BE2C (cell line): Measurements from ENCODE around the gene SERTAD2.

Experiments used
- DNase-seq: peaks from one replicate; pipeline ENCODE4 v3.0.0-alpha.2; 2020
- H3K27me3 ChIP-seq: fragments of 250-450 bp; sonication (Bioruptor Pico); 2 replicates; pipeline ENCODE4 v1.5.1; 2020; ENCODE audit warnings: mild to moderate bottlenecking
- H3K36me3 ChIP-seq: fragments of 250-450 bp; sonication (Bioruptor Pico); 2 replicates; pipeline ENCODE4 v1.5.1; 2020; ENCODE audit warnings: mild to moderate bottlenecking
- H3K4me1 ChIP-seq: fragments of 250-450 bp; sonication (Bioruptor Pico); 2 replicates; pipeline ENCODE4 v1.5.1; 2020
- H3K4me3 ChIP-seq: 2 replicates; pipeline ENCODE4 v1.5.1; 2011; ENCODE audit warnings: low read depth, low read length
- H3K9me3 ChIP-seq: fragments of 250-450 bp; sonication (Bioruptor Pico); 2 replicates; pipeline ENCODE4 v1.5.1; 2020
- CTCF ChIP-seq: IDR thresholded peaks from 2 replicates; pipeline ENCODE4 v1.5.1; 2012; ENCODE audit warnings: mild to moderate bottlenecking, low read depth, low read length

Gene SERTAD2

DNA sequence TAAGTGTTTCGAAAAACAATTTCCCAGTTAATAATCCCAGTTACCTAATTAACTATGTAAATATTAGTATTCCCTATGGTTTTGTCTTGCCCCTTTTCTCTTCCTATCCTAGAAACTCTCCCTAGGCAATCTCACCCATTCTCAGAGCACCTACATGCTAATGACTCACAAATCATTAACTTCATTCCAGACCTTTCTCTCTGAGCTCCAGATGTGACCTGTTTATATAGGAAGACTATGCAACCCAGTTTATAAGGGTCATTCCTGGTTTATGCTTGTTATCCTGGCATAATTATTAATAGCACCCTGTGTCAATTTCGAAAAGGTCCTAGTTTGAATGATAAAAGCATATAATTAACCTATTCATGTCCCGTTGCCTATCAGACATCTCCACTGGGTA lies 14.8 kb upstream of the SERTAD2 start:
- H3K9me3 ChIP-seq: no peaks in the 10 kb centered on the region
- H3K27me3 ChIP-seq: no peaks in the 10 kb centered on the region
- TF ChIP-seq CTCF: no peak
- no peaks in the 10 kb centered on the region for H3K36me3 ChIP-seq
- DNase-seq: no peak
- H3K4me1 ChIP-seq: no peaks in the 10 kb centered on the region
- no peak overlapping the region for H3K4me3 ChIP-seq

- Histone ChIP-seq H3K27me3 (no peaks in the 10 kb centered on the region), H3K36me3 (no peaks in the 10 kb centered on the region), H3K4me3 (no peak overlapping the region), H3K4me1 (no peaks in the 10 kb centered on the region), H3K9me3 (no peaks in the 10 kb centered on the region)
- DNase-seq: no peak
- TF ChIP-seq CTCF: no peak
Measured at GRCh38 chr2:64667535-64667934, 13.8 kb upstream of the SERTAD2 start.

GRCh38 chr2:64666810-64667438 lies 13.2 kb upstream of the SERTAD2 start:
- Histone ChIP-seq H3K9me3 (no peaks in the 10 kb centered on the region), H3K4me3 (no peak overlapping the region), H3K4me1 (no peaks in the 10 kb centered on the region), H3K27me3 (no peaks in the 10 kb centered on the region), H3K36me3 (no peaks in the 10 kb centered on the region)
- no peak for DNase-seq
- no peak for TF ChIP-seq CTCF

- Histone ChIP-seq H3K36me3 (no peaks in the 10 kb centered on the region), H3K27me3 (no peaks in the 10 kb centered on the region), H3K9me3 (no peaks in the 10 kb centered on the region), H3K4me3 (no peak overlapping the region), H3K4me1 (no peaks in the 10 kb centered on the region)
- DNase-seq: no peak
- TF ChIP-seq CTCF: no peak
Measured at GRCh38 chr2:64665709-64666108, 12.0 kb upstream of the SERTAD2 start.

DNA sequence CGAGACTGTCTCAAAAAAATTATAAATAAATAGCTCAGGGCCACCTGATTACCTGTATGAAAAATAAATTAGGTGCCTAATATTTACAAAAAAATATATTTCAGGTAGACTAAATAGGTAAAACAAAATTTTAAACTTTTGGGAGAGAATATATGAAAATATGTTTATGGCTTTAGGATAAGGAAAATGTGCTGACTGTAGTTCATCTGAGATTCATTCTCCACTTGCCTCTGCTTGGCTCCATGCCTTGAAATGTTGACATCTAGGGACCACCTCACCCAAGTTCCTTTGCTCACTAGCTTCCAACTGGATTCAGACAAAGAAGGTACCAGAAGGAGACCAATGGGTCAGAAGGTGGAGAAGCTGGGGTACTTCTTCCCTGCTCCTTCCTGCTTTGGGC lies 9.7 kb upstream of the SERTAD2 start:
- no peaks in the 10 kb centered on the region for H3K36me3 ChIP-seq
- H3K27me3 ChIP-seq: no peaks in the 10 kb centered on the region
- no peaks in the 10 kb centered on the region for H3K4me1 ChIP-seq
- H3K4me3 ChIP-seq: no peak overlapping the region
- no peaks in the 10 kb centered on the region for H3K9me3 ChIP-seq
- no peak for TF ChIP-seq CTCF
- no peak for DNase-seq

GRCh38 chr2:64661741-64662169 lies 8.0 kb upstream of the SERTAD2 start:
- TF ChIP-seq CTCF: no peak
- DNase-seq: no peak
- no peaks in the 10 kb centered on the region for H3K4me1 ChIP-seq
- H3K9me3 ChIP-seq: no peaks in the 10 kb centered on the region
- H3K36me3 ChIP-seq: no peaks in the 10 kb centered on the region
- H3K27me3 ChIP-seq: no peaks in the 10 kb centered on the region
- no peak overlapping the region for H3K4me3 ChIP-seq
